SKM-1 (cell line): ENCODE results near the gene KRTAP3-3.

Source experiments
- DNase-seq: peaks from one replicate; lab custom pipeline; 2025; ENCODE audit not compliant: unreplicated experiment; lab: John Stamatoyannopoulos, UW

KRTAP3-3 gene

GRCh38 chr17:40961591-40961990, 32.4 kb downstream of the KRTAP3-3 start:
- DNase-seq: no peak

GRCh38 chr17:40960144-40960543, 33.8 kb downstream of the KRTAP3-3 start:
- DNase-seq: no peak

- DNase-seq: no peak
These were observed 35.6 kb downstream of the KRTAP3-3 start for GRCh38 chr17:40958086-40958953.

GRCh38 chr17:40956401-40957254, 37.3 kb downstream of the KRTAP3-3 start:
- no peak for DNase-seq

GRCh38 chr17:40953881-40954280, 40.1 kb downstream of the KRTAP3-3 start:
- no peak for DNase-seq

GRCh38 chr17:40952661-40953060, 41.3 kb downstream of the KRTAP3-3 start:
- DNase-seq: no peak

GRCh38 chr17:40952154-40952553, 41.8 kb downstream of the KRTAP3-3 start:
- DNase-seq: no peak

GRCh38 chr17:40951011-40951622, 42.8 kb downstream of the KRTAP3-3 start:
- no peak for DNase-seq

- no peak for DNase-seq
These were observed 43.8 kb downstream of the KRTAP3-3 start for GRCh38 chr17:40950176-40950575.

- DNase-seq: no peak
These were observed 44.5 kb downstream of the KRTAP3-3 start for GRCh38 chr17:40949418-40949817.

GRCh38 chr17:40947929-40948328, 46.0 kb downstream of the KRTAP3-3 start:
- DNase-seq: no peak

- no peak for DNase-seq
These were observed 48.5 kb downstream of the KRTAP3-3 start for GRCh38 chr17:40945414-40945813.

GRCh38 chr17:40944531-40944930, 49.4 kb downstream of the KRTAP3-3 start:
- DNase-seq: no peak
